Activated B cell treated with CpG ODN at 0.5 μM for 24 hours (primary cell): ENCODE data around the gene CGB7. TPM values are rescaled to one million over a fixed set of nuclear protein-coding genes. Genes with fewer than 3 reads are reported as not detected.
"Not testable (repeated sequence)": the region's sequence is repeated elsewhere in the genome, so short reads cannot be mapped to it uniquely, and the experiment has no call there.

Experiments used
- ATAC-seq: fragments of 200-7000 bp; cut with Tn5 transposase; one replicate; pipeline ENCODE4 v1.10.0; 2021; ENCODE audit warnings: low read depth, mild to moderate bottlenecking, moderate library complexity
- CTCF ChIA-PET: fragments of 350-600 bp; sonication (Branson Sonifier 250); formaldehyde crosslinking; loops from one replicate; lab custom pipeline; 2021; ENCODE audit warnings: antibody characterized with exemption; lab: Charles Lee
- POLR2A ChIA-PET: fragments of 350-600 bp; sonication (Branson Sonifier 250); formaldehyde crosslinking; loops from one replicate; lab custom pipeline; 2021; ENCODE audit warnings: antibody characterized with exemption; lab: Charles Lee
- DNase-seq: peaks from one replicate; pipeline ENCODE4 v3.0.0; 2022
- H3K27ac Mint-ChIP-seq: one replicate; pipeline ENCODE4 v1.8.0; 2020; ENCODE audit warnings: mixed read lengths
- H3K27me3 Mint-ChIP-seq: one replicate; pipeline ENCODE4 v1.8.0; 2021; ENCODE audit warnings: mixed read lengths
- H3K36me3 Mint-ChIP-seq: one replicate; pipeline ENCODE4 v1.8.0; 2021; ENCODE audit warnings: low read depth, mixed read lengths
- H3K4me1 Mint-ChIP-seq: one replicate; pipeline ENCODE4 v1.8.0; 2021; ENCODE audit warnings: mixed read lengths
- H3K4me3 Mint-ChIP-seq: one replicate; pipeline ENCODE4 v1.8.0; 2020; ENCODE audit warnings: mild to moderate bottlenecking, mixed read lengths
- H3K9me3 Mint-ChIP-seq: one replicate; pipeline ENCODE4 v1.8.0; 2020; ENCODE audit warnings: mixed read lengths
- CTCF ChIP-seq: fragments of 200-600 bp; IDR thresholded peaks from one replicate; pipeline ENCODE4 v1.8.0; 2022; ENCODE audit warnings: antibody characterized with exemption, mild to moderate bottlenecking
- intact Hi-C: fragments of 100-400 bp; cut with micrococcal nuclease; formaldehyde crosslinking; loops from one replicate; pipeline ENCODE4 v1.15.1; 2024
- total RNA-seq: library from RNA; stranded (reverse); gene quantifications from 2 replicates; pipeline ENCODE4 v1.2.3, GENCODE V29; 2022

The CGB7 gene
- total RNA-seq, 1 donor from 2014 or later = not detected

DNA sequence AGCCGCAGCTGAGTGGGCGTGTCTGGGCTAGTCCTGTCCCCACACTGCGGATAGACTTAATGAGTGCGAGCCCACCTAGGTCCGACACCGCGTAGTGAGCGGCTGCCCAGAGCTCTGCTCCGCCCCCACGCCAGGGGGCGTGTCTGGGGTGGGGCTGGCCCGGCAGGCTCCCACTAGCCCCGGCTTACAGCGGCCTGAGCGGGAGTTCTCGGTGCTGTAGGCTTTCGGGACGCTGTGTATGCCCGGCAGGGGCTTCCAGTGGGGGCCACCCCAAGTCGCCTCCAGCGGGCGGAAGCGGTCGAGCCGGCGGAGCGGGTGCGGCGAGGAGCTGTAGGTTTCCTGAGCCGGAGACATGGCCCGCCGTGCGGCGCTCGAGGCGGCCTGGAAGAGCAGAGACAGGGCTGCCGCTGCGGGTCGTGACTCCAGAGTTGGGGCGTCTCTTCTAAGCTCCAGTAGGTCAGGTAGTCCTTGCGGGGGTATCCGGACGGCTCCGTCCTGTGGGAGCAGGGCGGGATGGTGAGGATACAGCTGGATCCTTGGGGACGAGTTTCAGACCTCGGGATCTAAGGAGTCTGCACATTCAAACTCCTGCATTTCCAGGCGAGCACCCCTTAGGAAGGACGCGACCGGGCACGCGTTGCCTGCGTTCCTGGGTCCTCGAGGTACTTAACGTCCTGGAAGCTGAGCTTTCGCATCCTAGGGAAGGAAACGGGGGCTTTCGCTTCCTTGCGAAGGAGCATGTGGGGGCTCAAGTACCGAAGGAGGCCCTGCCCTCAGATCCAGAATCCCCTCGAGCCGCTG is 1.2 kb downstream of the CGB7 start:
- ChIA-PET POLR2A (interaction anchor here (0.5 to 1.0 kb wide), 3 partner anchors 62 to 171 kb away, joined by 3 to 6 read pairs (median 3); partner anchors contain the start of gene RUVBL2), CTCF (interaction anchor here (1.0 to 1.3 kb wide), 2 partner anchors 48 to 152 kb away, joined by 3 read pairs; no protein-coding TSS in a partner anchor)
- no peaks in the 10 kb centered on the region for H3K9me3 Mint-ChIP-seq
- H3K36me3 Mint-ChIP-seq = no peaks in the 10 kb centered on the region
- no peak overlapping the region for H3K27ac Mint-ChIP-seq
- DNase-seq (peak; percentile 72), ATAC-seq (peak; percentile 83)
- TF ChIP-seq CTCF = no peak
- peaks cover 33% of the 10 kb centered on the region for H3K27me3 Mint-ChIP-seq
- peak overlapping the region; percentile 79 for H3K4me3 Mint-ChIP-seq
- peaks cover 24% of the 10 kb centered on the region for H3K4me1 Mint-ChIP-seq
- intact Hi-C loops = loop anchor here (5.0 kb wide), 1 partner anchor 39 kb away; the partner anchor contains the start of gene LHB

DNA sequence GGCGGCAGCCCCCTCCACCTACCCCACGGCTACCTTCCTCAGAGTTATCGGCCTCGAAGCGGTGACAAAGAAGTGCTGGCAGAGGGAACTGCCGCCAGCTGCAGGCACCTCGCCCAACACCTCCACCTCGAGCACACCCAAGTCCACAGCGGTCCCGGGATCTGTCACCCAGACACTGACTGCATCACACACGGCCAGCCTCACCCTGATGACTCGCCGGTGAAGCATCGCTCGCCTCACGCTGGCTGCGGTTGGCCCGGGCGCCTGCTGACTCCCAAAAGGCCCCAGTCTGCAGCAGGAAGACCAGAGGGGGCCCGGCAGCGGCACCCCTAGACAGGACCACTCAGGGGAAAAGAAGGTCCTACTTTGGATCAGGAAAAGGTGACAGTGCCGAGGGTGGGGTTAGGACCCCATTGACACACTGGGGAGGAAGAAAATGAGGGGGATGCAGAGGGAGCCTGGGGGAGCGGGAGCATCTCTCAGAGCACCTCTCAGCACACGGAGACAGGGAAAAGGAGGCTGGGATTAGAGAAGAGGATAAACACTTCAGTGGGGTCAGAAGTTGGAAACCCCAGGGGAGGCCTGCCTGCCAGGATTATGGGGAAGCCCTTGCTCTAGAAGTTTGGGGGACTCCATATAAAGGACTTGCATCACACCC is 7.0 kb downstream of the CGB7 start:
- H3K36me3 Mint-ChIP-seq, H3K27ac Mint-ChIP-seq, H3K9me3 Mint-ChIP-seq, H3K27me3 Mint-ChIP-seq, ATAC-seq, H3K4me3 Mint-ChIP-seq, DNase-seq, CTCF ChIA-PET, POLR2A ChIA-PET, intact Hi-C loops, H3K4me1 Mint-ChIP-seq: not testable (repeated sequence)

DNA sequence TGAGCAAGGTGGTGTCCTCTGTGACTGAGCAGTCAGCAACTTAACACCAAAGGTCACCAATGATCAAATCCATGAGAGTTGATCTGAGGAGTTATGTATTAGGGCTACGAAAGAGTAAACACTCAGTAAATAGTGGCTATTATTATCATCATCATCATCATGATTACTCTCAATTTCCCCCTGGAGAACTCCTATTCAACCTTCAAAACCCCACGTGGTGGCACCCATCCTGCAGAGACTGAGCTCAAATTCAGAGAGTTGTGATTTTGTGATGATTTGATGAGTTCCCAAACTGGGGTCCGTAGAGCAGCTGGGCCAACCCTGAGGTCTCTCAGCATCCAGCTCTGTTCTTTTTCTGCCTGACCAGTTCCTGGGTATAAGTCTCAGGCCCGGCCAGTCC is 7.7 kb downstream of the CGB7 start:
- POLR2A ChIA-PET, H3K36me3 Mint-ChIP-seq, H3K4me3 Mint-ChIP-seq, DNase-seq, intact Hi-C loops, CTCF ChIA-PET, ATAC-seq, H3K27me3 Mint-ChIP-seq, H3K27ac Mint-ChIP-seq, H3K4me1 Mint-ChIP-seq, H3K9me3 Mint-ChIP-seq: not testable (repeated sequence)

DNA sequence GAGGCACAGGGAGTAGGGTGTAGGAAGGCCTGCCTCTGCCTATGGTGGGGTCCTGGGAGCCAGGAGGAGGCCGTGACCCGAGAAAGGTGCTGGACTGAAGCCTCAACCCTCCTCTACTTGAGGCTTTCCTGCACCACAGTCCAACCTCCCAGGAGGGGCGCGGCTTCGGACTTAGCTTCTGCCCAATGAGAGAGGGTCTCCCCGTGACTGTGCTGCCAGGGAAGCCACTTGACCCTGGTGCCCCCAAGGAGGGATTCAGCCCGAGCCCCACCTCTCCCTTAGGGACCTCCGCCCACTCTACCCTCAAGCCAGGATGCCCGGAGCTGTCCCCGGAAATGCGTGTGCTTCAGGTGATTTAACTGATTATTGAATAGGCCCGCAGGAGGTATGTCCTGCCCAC is 8.5 kb downstream of the CGB7 start, which contains the start of gene CGB8:
Gene CGB8 (minus strand): TSS at position 101 of the 400 bp plus-strand sequence. CDS start 372 bp downstream, outside the sequence.
- CTCF ChIA-PET, H3K27ac Mint-ChIP-seq, H3K27me3 Mint-ChIP-seq, H3K36me3 Mint-ChIP-seq, intact Hi-C loops, H3K4me3 Mint-ChIP-seq, DNase-seq, H3K9me3 Mint-ChIP-seq, ATAC-seq, POLR2A ChIA-PET, H3K4me1 Mint-ChIP-seq: not testable (repeated sequence)

DNA sequence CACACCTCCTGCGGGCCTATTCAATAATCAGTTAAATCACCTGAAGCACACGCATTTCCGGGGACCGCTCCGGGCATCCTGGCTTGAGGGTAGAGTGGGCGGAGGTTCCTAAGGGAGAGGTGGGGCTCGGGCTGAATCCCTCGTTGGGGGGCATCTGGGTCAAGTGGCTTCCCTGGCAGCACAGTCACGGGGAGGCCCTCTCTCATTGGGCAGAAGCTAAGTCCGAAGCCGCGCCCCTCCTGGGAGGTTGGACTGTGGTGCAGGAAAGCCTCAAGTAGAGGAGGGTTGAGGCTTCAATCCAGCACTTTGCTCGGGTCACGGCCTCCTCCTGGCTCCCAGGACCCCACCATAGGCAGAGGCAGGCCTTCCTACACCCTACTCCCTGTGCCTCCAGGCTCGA is 14.0 kb downstream of the CGB7 start, which contains the start of gene CGB5:
Gene CGB5 (plus strand): TSS at position 301 of the 400 bp plus-strand sequence. CDS start 362 bp downstream, outside the sequence.
- not testable (repeated sequence) for ATAC-seq

GRCh38 chr19:49042666-49043065 is 14.9 kb downstream of the CGB7 start:
- H3K27me3 Mint-ChIP-seq, H3K27ac Mint-ChIP-seq: not testable (repeated sequence)

More for the DNA sequence above, 14.0 kb downstream of the CGB7 start, which contains the start of gene CGB5:
- H3K36me3 Mint-ChIP-seq, intact Hi-C loops, DNase-seq, H3K4me1 Mint-ChIP-seq, POLR2A ChIA-PET, H3K4me3 Mint-ChIP-seq, H3K27ac Mint-ChIP-seq, H3K9me3 Mint-ChIP-seq, CTCF ChIA-PET, H3K27me3 Mint-ChIP-seq: not testable (repeated sequence)

GRCh38 chr19:49042177-49042576 is 15.4 kb downstream of the CGB7 start:
- H3K4me1 Mint-ChIP-seq = no peaks in the 10 kb centered on the region
- ATAC-seq (no peak), DNase-seq (no peak)
- ChIA-PET POLR2A (no interaction called here), CTCF (no interaction called here)
- no peaks in the 10 kb centered on the region for H3K36me3 Mint-ChIP-seq
- intact Hi-C loops = no loop called here
- no peaks in the 10 kb centered on the region for H3K9me3 Mint-ChIP-seq
- H3K4me3 Mint-ChIP-seq = no peak overlapping the region
- no peak for TF ChIP-seq CTCF
- no peak overlapping the region for H3K27ac Mint-ChIP-seq
- peaks cover 6% of the 10 kb centered on the region for H3K27me3 Mint-ChIP-seq

More at GRCh38 chr19:49042666-49043065, 14.9 kb downstream of the CGB7 start:
- ATAC-seq, H3K4me1 Mint-ChIP-seq, DNase-seq, H3K9me3 Mint-ChIP-seq, H3K36me3 Mint-ChIP-seq, CTCF ChIA-PET, intact Hi-C loops, POLR2A ChIA-PET, H3K4me3 Mint-ChIP-seq: not testable (repeated sequence)

DNA sequence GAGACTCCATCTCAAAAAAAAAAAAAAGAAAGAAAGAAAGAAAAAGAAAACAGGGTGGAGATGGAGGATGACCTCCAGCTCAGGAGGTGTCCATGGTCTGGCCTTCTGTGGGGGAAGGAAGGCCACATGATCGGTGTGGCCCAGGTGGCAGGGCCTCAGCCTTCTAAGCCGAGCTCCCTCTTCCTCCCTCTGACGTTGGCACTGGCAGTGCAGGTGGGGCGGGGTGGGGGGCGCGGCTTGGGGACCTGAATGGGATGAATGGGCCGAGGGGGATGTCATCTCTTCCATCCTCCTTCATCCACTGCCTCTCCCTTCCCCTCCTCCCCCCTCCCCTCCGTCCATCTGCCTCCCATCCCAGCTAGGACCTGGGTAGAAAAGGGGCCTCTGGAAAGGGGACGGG is 17.8 kb downstream of the CGB7 start:
- CTCF ChIA-PET, H3K27ac Mint-ChIP-seq, H3K27me3 Mint-ChIP-seq, POLR2A ChIA-PET, ATAC-seq, H3K36me3 Mint-ChIP-seq, H3K9me3 Mint-ChIP-seq, H3K4me1 Mint-ChIP-seq, DNase-seq, intact Hi-C loops, H3K4me3 Mint-ChIP-seq: not testable (repeated sequence)

DNA sequence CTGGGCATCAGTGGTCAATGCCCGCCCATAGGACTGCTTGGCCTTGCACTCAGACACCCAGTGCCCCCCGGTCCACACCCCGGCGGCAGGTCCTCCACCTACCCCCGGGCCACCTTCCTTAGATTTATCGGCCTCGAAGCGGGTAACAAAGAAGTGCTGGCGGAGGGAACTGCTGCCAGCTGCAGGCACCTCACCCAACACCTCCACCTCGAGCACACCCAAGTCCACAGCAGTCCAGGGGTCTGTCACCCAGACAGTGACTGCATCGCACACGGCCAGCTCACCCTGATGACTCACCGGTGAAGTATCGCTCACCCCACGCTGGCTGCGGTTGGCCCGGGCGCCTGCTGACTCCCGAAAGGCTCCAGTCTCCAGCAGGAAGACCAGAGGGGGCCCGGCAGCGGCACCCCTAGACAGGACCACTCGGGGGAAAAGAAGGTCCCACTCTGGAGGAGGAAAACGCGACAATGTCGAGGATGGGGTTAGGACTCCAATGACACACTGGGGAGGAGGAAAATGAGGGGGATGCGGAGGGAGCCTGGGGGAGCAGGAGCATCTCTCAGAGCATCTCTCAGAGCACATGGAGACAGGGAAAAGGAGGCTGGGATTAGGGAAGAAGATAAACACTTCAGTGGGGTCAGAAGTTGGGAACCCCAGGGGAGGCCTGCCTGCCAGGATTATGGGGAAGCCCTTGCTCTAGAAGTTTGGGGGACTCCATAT is 18.8 kb downstream of the CGB7 start:
- H3K4me3 Mint-ChIP-seq, H3K4me1 Mint-ChIP-seq, H3K36me3 Mint-ChIP-seq, H3K9me3 Mint-ChIP-seq, POLR2A ChIA-PET, H3K27me3 Mint-ChIP-seq, DNase-seq, H3K27ac Mint-ChIP-seq, intact Hi-C loops, ATAC-seq: not testable (repeated sequence)
- CTCF ChIA-PET = interaction anchor here (0.6 kb wide), 1 partner anchor 37 kb away, joined by 3 read pairs; no protein-coding TSS in a partner anchor
